AG04449 (cell line): ENCODE measurements around the gene NFASC.

Experiments used
- CTCF ChIA-PET: fragments of 350-600 bp; formaldehyde crosslinking; extraction: SDS; loops from one replicate; lab custom pipeline; 2021; ENCODE audit warnings: antibody characterized with exemption; lab: Yijun Ruan, JAX
- POLR2A ChIA-PET: fragments of 400-600, 350-600 bp; formaldehyde crosslinking; extraction: SDS; loops from one replicate; lab custom pipeline; 2020; ENCODE audit warnings: antibody characterized with exemption, inconsistent platforms; lab: Yijun Ruan, JAX
- DNase-seq: peaks from one replicate; pipeline ENCODE4 v3.0.0-alpha.2; 2010; ENCODE audit warnings: low read depth, low spot score
- H3K4me3 ChIP-seq: 2 replicates; pipeline ENCODE4 v1.5.1; 2011; ENCODE audit warnings: low read depth, mild to moderate bottlenecking, control low read depth, low read length
- TF ChIP-seq, protein P1 (sequence below): IDR thresholded peaks from one replicate; pipeline ENCODE4 v1.5.1; 2011; ENCODE audit warnings: mild to moderate bottlenecking, moderate library complexity, low read length, control low read depth, inconsistent platforms; ENCODE audit not compliant: insufficient read depth; ENCODE audit errors: missing control alignments

Gene NFASC

DNA sequence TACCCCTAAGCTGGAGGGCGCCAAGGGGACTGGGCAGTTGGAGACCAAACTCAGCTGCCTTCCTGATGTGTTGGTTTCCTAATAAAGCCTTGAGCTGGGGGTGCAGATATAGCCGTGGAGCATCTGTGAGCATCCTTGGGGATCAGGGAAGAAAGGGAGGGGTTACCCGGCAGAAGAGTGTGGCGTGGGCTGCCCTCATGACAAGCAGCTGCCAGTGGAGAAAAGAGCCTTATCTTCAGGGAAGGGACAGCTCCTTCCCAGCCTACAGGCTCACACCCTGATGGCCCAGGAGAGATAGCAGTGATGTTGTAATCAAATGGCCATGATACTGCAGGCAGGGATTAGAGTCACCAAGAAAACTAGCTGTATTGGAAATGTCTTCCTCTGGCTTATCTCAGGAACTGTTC, 10.8 kb upstream of the NFASC start:
- POLR2A ChIA-PET: no interaction called here
- CTCF ChIA-PET: interaction anchor here (1.1 to 1.9 kb wide), 3 partner anchors 12 to 53 kb away, joined by 3 to 6 read pairs (median 5); no protein-coding TSS in a partner anchor
- no peak overlapping the region for H3K4me3 ChIP-seq
- DNase-seq: no peak
- TF ChIP-seq, protein P1, sequence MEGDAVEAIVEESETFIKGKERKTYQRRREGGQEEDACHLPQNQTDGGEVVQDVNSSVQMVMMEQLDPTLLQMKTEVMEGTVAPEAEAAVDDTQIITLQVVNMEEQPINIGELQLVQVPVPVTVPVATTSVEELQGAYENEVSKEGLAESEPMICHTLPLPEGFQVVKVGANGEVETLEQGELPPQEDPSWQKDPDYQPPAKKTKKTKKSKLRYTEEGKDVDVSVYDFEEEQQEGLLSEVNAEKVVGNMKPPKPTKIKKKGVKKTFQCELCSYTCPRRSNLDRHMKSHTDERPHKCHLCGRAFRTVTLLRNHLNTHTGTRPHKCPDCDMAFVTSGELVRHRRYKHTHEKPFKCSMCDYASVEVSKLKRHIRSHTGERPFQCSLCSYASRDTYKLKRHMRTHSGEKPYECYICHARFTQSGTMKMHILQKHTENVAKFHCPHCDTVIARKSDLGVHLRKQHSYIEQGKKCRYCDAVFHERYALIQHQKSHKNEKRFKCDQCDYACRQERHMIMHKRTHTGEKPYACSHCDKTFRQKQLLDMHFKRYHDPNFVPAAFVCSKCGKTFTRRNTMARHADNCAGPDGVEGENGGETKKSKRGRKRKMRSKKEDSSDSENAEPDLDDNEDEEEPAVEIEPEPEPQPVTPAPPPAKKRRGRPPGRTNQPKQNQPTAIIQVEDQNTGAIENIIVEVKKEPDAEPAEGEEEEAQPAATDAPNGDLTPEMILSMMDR: no peak

DNA sequence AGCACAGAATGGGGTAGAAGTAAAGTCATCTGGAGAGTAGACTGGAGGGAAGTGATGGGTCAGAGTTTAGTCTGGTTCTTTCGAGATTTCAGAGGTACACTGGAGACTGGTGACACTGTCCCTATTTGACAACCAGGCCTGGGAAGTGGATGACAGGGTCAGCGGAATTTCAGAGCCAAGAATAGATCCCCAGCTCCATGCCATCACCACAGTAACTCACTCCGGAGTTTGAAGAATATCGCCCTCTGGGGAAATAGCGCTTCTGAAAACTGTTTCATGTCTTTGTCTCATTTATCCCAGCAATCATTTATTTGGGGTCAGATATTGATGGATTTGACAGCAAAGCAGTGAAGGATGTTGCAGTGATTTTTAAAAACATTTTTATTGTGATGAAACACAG, 7.6 kb upstream of the NFASC start:
- POLR2A ChIA-PET: no interaction called here
- TF ChIP-seq, protein P1: no peak
- CTCF ChIA-PET: interaction anchor here (0.7 kb wide), 1 partner anchor 8 kb away, joined by 3 read pairs; no protein-coding TSS in a partner anchor
- H3K4me3 ChIP-seq: no peak overlapping the region
- no peak for DNase-seq

DNA sequence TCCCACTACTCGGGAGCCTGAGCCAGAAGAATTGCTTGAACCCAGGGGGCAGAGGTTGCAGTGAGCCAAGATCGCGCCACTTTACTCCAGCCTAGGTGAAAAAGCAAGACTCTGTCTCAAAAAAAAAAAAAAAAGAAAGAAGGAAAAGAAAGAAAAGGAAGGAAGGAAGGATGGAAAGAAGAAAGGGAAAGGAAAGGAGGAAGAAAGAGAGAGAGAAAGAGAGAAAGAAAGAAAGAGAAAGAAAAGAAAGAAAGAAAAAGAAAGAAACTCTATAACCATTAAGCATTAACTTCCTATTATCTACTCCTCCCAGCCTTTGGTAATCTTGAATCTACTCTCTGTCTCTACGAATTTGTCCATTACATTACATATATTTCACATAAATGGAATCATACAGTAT, 6.9 kb upstream of the NFASC start:
- ChIA-PET POLR2A (no interaction called here), CTCF (no interaction called here)
- no peak for DNase-seq
- H3K4me3 ChIP-seq: no peak overlapping the region
- TF ChIP-seq, protein P1: no peak

DNA sequence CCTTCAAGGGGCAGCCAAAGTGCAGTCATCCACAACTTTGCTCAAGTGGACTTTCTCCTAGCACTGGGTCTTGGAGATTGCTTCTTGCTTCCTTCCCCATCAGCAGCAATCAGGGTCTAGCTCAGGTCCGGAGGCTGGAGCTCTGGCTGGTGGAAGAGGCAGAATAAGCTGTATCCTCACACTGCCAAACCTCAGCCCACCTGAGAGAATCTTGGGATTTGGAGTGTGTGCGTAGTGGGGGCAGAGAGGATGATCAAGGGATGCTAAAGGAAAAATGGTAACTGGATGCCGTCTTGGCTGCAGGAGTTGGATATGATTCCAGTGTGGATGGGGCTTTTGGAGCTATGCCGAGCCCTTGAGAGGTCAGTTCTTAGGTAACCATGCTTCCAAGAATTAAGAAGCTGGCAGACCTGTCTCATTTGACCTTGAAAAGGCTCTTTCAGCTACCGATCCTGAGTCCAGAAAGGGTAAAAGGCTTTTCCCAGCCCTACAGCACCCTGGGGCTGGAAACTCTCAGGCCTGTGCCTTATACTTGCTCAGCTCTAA, 4.5 kb upstream of the NFASC start:
- POLR2A ChIA-PET: no interaction called here
- TF ChIP-seq, protein P1: no peak
- no peak overlapping the region for H3K4me3 ChIP-seq
- CTCF ChIA-PET: interaction anchor here (0.7 to 1.1 kb wide), 2 partner anchors 10 to 38 kb away, joined by 3 read pairs; no protein-coding TSS in a partner anchor
- no peak for DNase-seq

DNA sequence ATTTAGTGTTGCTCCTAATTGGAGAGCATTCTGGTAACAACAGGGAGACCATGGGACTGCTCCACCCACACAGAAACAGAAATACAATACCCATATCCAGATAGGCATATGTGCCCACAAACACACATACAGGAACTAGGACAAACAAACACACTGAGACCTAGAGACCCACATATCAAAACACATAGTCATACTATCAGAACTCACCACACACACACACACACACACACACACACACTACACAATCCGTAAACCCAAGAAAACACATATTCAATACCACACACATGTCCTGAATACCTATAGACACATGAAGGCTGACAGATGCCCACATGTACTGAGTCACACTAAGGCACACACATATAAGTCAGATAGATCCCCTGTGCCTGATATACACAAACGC, 3.5 kb upstream of the NFASC start:
- no peak overlapping the region for H3K4me3 ChIP-seq
- CTCF ChIA-PET: no interaction called here
- TF ChIP-seq, protein P1: no peak
- no peak for DNase-seq
- POLR2A ChIA-PET: no interaction called here

DNA sequence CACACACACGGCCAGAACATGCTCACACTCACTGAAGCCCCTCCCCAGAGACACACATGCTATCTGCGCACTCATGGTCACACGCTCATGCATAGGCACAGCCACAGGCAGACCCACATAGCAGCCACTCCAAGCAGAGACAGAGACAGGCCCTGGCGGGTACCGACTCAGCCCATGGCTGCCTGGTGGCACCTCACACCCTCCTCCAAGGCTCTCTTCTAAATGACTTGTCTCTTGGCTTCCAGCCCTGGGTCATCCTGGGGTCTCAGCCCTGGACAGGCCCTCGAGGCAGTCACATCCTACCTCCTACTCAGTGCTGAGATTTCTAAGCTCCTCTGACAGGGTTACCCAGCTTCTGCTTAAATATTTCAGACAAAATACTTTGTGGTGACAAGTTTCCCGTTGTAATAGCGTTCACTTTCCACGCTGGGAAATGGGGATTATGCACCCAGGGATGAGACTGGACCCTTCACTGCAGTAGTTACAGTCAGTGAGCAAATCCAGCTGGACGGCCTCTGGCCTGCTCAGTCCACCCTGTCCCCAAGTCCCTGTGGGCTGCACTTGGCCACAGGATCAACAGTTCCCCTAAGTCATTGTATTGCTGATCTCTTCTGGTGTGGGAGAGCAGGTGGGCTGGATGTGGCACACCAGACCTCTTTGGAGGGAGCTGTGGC, 2.9 kb upstream of the NFASC start:
- POLR2A ChIA-PET: no interaction called here
- TF ChIP-seq, protein P1: no peak
- DNase-seq: no peak
- CTCF ChIA-PET: no interaction called here
- H3K4me3 ChIP-seq: no peak overlapping the region
